Loucy (cell line): ENCODE results near the gene BICRA.

Experiments used
- H2AFZ ChIP-seq: fragments of 200-600 bp; sonication (generic); 2 replicates; pipeline ENCODE4 v1.6.0; 2016; ENCODE audit warnings: antibody characterized with exemption, mild to moderate bottlenecking, low read length, moderate library complexity
- H3F3A ChIP-seq: fragments of 200-600 bp; 2 replicates; pipeline ENCODE4 v1.6.0; 2016; ENCODE audit warnings: antibody characterized with exemption, low read depth, mild to moderate bottlenecking
- H3K27me3 ChIP-seq: fragments of 200-600 bp; sonication (generic); 2 replicates; pipeline ENCODE4 v1.6.1; 2014; ENCODE audit warnings: low read length, mild to moderate bottlenecking; ENCODE audit not compliant: insufficient read depth, poor library complexity, severe bottlenecking
- H3K36me3 ChIP-seq: fragments of 200-600 bp; sonication (generic); 2 replicates; pipeline ENCODE4 v1.6.1; 2016; ENCODE audit warnings: low read length; ENCODE audit not compliant: insufficient read depth
- H3K4me1 ChIP-seq: fragments of 200-600 bp; sonication (generic); 2 replicates; pipeline ENCODE4 v1.5.1; 2014; ENCODE audit warnings: low read length, mild to moderate bottlenecking; ENCODE audit not compliant: insufficient read depth, poor library complexity, severe bottlenecking
- H3K4me2 ChIP-seq: fragments of 200-600 bp; sonication (generic); 2 replicates; pipeline ENCODE4 v1.6.0; 2014; ENCODE audit warnings: antibody characterized with exemption, low read length, low read depth, mild to moderate bottlenecking; ENCODE audit not compliant: poor library complexity, severe bottlenecking
- H3K4me3 ChIP-seq: fragments of 200-600 bp; sonication (generic); 2 replicates; pipeline ENCODE4 v1.5.1; 2014; ENCODE audit warnings: low read length, mild to moderate bottlenecking, mixed read lengths; ENCODE audit not compliant: poor library complexity, severe bottlenecking
- H3K79me2 ChIP-seq: fragments of 200-600 bp; sonication (generic); 2 replicates; pipeline ENCODE4 v1.6.1; 2014; ENCODE audit warnings: low read length; ENCODE audit not compliant: insufficient read depth
- H3K9ac ChIP-seq: fragments of 200-600 bp; sonication (generic); 2 replicates; pipeline ENCODE4 v1.6.0; 2014; ENCODE audit warnings: mild to moderate bottlenecking, low read depth, low read length, moderate library complexity; ENCODE audit not compliant: poor library complexity, severe bottlenecking
- H3K9me2 ChIP-seq: fragments of 200-600 bp; sonication (generic); replicated peaks from 2 replicates; pipeline ENCODE4 v1.6.1; 2016; ENCODE audit warnings: low read depth, low read length, mixed read lengths
- H3K9me3 ChIP-seq: fragments of 200-600 bp; sonication (generic); 2 replicates; pipeline ENCODE4 v1.6.1; 2014; ENCODE audit warnings: mild to moderate bottlenecking, antibody characterized with exemption, low read length, low read depth; ENCODE audit not compliant: insufficient read depth
- H4K20me1 ChIP-seq: fragments of 200-600 bp; sonication (generic); 2 replicates; pipeline ENCODE4 v1.6.0; 2014; ENCODE audit warnings: antibody characterized with exemption, low read length, mild to moderate bottlenecking; ENCODE audit not compliant: insufficient read depth, poor library complexity, severe bottlenecking
- EZH2phosphoT487 ChIP-seq: fragments of 200-600 bp; IDR thresholded peaks from 2 replicates; pipeline ENCODE4 v1.6.1; 2018; ENCODE audit warnings: antibody characterized with exemption, mild to moderate bottlenecking, moderate library complexity, borderline replicate concordance
- TF ChIP-seq, protein P1 (sequence below): fragments of 200-600 bp; sonication (generic); conservative IDR thresholded peaks from 2 replicates; pipeline ENCODE4 v1.5.1; 2014; ENCODE audit warnings: mild to moderate bottlenecking, antibody characterized with exemption, low read length

The BICRA gene

GRCh38 chr19:47679251-47679900, 70.4 kb downstream of the BICRA start:
- Histone ChIP-seq H3K9me2 (no peaks in the 10 kb centered on the region), H3K4me1 (no peaks in the 10 kb centered on the region), H3K27me3 (no peaks in the 10 kb centered on the region), H3K36me3 (peaks cover 23% of the 10 kb centered on the region; the same call in 1 of the 2 replicates), H2AFZ (no peak overlapping the region), H3K4me2 (no peak overlapping the region), H4K20me1 (no peaks in the 10 kb centered on the region), H3K4me3 (no peak overlapping the region), H3K79me2 (no peaks in the 10 kb centered on the region), H3K9ac (no peak overlapping the region), H3K9me3 (no peaks in the 10 kb centered on the region), H3F3A (no peaks in the 10 kb centered on the region)
- TF ChIP-seq, protein P1, sequence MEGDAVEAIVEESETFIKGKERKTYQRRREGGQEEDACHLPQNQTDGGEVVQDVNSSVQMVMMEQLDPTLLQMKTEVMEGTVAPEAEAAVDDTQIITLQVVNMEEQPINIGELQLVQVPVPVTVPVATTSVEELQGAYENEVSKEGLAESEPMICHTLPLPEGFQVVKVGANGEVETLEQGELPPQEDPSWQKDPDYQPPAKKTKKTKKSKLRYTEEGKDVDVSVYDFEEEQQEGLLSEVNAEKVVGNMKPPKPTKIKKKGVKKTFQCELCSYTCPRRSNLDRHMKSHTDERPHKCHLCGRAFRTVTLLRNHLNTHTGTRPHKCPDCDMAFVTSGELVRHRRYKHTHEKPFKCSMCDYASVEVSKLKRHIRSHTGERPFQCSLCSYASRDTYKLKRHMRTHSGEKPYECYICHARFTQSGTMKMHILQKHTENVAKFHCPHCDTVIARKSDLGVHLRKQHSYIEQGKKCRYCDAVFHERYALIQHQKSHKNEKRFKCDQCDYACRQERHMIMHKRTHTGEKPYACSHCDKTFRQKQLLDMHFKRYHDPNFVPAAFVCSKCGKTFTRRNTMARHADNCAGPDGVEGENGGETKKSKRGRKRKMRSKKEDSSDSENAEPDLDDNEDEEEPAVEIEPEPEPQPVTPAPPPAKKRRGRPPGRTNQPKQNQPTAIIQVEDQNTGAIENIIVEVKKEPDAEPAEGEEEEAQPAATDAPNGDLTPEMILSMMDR, result no peak
- TF ChIP-seq EZH2phosphoT487, result no peak

DNA sequence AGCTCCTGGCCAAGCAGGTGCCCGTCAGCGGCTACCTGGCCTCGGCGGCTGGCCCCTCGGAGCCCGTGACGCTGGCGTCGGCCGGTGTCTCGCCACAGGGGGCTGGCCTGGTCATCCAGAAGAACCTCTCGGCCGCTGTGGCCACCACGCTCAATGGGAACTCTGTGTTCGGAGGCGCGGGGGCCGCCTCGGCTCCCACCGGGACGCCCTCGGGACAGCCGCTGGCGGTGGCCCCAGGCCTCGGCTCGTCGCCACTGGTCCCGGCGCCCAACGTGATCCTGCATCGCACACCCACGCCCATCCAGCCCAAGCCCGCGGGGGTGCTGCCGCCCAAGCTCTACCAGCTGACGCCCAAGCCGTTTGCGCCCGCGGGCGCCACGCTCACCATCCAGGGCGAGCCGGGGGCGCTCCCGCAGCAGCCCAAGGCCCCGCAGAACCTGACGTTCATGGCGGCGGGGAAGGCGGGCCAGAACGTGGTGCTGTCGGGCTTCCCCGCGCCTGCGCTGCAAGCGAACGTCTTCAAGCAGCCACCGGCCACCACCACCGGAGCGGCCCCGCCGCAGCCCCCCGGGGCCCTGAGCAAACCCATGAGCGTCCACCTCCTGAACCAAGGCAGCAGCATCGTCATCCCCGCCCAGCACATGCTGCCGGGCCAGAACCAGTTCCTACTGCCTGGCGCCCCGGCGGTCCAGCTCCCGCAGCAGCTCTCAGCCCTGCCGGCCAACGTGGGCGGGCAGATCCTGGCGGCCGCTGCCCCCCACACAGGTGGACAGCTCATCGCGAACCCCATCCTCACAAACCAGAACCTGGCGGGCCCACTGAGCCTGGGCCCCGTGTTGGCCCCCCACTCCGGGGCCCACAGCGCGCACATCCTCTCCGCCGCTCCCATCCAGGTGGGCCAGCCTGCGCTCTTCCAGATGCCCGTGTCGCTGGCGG, 71.3 kb downstream of the BICRA start:
- Histone ChIP-seq H3K4me1 (no peaks in the 10 kb centered on the region), H4K20me1 (no peaks in the 10 kb centered on the region), H3K4me3 (no peak overlapping the region), H3K36me3 (peaks cover 19% of the 10 kb centered on the region; the same call in 1 of the 2 replicates), H2AFZ (no peak overlapping the region), H3K79me2 (no peaks in the 10 kb centered on the region), H3K9ac (no peak overlapping the region), H3K9me3 (no peaks in the 10 kb centered on the region), H3F3A (no peaks in the 10 kb centered on the region), H3K4me2 (no peak overlapping the region), H3K9me2 (no peaks in the 10 kb centered on the region), H3K27me3 (no peaks in the 10 kb centered on the region)
- TF ChIP-seq EZH2phosphoT487, result no peak
- TF ChIP-seq, protein P1, result no peak

- H3K9me2 ChIP-seq, result no peaks in the 10 kb centered on the region
- H4K20me1 ChIP-seq, result no peaks in the 10 kb centered on the region
- H3K4me2 ChIP-seq, result no peak overlapping the region
- no peak overlapping the region for H2AFZ ChIP-seq
- no peaks in the 10 kb centered on the region for H3K79me2 ChIP-seq
- peaks cover 13% of the 10 kb centered on the region; the same call in 1 of the 2 replicates for H3K36me3 ChIP-seq
- no peaks in the 10 kb centered on the region for H3K9me3 ChIP-seq
- no peaks in the 10 kb centered on the region for H3K27me3 ChIP-seq
- H3K9ac ChIP-seq, result no peak overlapping the region
- H3F3A ChIP-seq, result no peaks in the 10 kb centered on the region
- H3K4me1 ChIP-seq, result no peaks in the 10 kb centered on the region
- no peak overlapping the region for H3K4me3 ChIP-seq
- TF ChIP-seq, protein P1, result no peak
- no peak for TF ChIP-seq EZH2phosphoT487
These were observed 72.0 kb downstream of the BICRA start for GRCh38 chr19:47680858-47681332.
